Measurements from ENCODE around the gene FAT4.

Gene FAT4

DNA sequence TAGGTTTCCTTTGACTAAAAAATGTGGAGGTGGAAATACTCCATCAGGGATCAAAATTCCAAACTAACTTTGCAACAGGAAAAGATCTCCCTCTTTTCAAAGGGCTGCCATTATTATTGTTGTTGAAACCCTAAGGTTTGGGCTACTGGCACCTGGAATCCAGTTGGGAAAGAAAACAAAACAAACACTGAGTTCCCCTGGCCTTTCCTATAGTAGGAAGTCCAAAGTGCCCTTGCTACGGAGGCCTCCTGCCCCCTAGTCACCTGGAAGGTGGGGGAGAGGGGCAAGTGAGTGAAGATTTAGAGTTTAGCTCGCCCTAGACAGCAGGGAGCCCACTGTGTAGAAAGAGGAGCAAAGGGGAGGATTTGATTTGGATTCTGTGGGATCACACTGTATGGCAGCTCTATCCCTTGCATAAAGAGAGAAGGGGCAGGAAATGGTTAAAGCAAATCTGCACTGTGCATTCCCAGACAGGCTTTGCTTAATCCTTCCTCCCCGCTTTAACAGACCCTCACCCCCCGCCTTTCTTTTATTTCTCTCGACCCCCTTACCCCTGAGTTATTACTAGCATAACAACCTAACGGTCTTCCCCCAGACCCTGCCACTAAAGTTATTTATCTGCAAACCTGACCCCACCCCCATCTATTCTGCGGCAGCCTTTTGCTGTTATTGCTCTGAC lies 627 bp upstream of the FAT4 start:
- Histone ChIP-seq H3K27ac (ENCODE audit: low read depth, low read length) (no peak overlapping the region), H3K79me2 (ENCODE audit: insufficient read depth, low read length) (no peaks in the 10 kb centered on the region), H4K20me1 (ENCODE audit: low read depth, low read length) (no peaks in the 10 kb centered on the region), H3K27me3 (ENCODE audit: low read length) (no peaks in the 10 kb centered on the region), H3K4me3 (ENCODE audit: insufficient read depth, low read length, poor library complexity, severe bottlenecking) (no peak overlapping the region), H3F3A (ENCODE audit: insufficient read depth) (no peaks in the 10 kb centered on the region), H3K9me2 (replicated peaks; ENCODE audit: insufficient read depth, low read length) (no peaks in the 10 kb centered on the region), H3K9ac (ENCODE audit: low read length) (no peak overlapping the region), H3K36me3 (ENCODE audit: low read length) (no peaks in the 10 kb centered on the region), H2AFZ (ENCODE audit: low read depth, low read length, severe bottlenecking) (no peak overlapping the region), H3K4me2 (ENCODE audit: low read depth, low read length, poor library complexity, severe bottlenecking) (no peak overlapping the region), H3K9me3 (ENCODE audit: insufficient read depth, low read length) (no peaks in the 10 kb centered on the region)
- TF ChIP-seq CTCF (IDR thresholded peaks at IDR 0.05; ENCODE audit: insufficient read depth, low read length, poor library complexity, severe bottlenecking): no peak
- TF ChIP-seq EZH2phosphoT487 (conservative IDR thresholded peaks at IDR 0.05; ENCODE audit: low read length): no peak

DNA sequence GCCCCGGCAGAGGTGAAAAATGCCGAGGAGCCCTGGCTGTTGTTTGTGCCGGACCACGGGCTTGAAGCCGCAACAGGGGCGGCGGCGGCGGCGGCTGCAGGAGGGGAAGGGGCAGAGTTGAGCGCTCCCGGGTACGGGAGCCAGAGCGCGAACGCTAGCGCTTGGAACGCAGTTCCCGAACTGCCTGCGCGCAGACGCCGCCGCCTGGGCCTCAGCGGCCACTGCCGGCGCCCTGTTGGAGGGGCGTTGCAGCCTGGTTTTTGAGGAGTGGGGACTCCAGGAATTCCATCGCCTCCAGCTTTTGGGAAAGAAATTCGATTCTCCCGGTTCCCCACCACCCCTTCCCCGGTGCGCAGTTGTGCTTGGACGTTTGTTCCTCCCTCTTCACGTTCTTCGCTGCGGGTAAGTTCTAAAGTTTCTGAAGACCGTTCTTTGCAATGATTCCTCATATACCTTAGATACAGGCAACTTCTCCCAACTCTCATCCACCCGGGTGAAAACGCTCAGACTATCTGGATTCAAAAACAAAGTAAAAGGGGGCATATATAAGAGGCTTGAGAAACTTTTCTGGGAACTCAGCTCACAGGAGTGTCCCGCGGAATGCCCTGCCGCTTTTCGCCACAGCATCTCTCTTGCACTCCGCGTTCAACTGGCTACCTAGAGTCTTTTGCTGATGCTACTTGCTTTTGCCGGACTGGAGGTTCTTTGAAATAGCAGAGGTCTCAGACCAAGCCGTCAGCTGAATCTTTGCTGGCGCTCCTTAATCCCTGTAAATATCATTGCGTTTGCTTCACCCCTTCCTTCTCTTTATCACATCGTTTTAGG lies 1.0 kb downstream of the FAT4 start:
- H2AFZ ChIP-seq (ENCODE audit: low read depth, low read length, severe bottlenecking): no peak overlapping the region
- H3K4me3 ChIP-seq (ENCODE audit: insufficient read depth, low read length, poor library complexity, severe bottlenecking): no peak overlapping the region
- H3K36me3 ChIP-seq (ENCODE audit: low read length): no peaks in the 10 kb centered on the region
- no peaks in the 10 kb centered on the region for H3K27me3 ChIP-seq (ENCODE audit: low read length)
- no peaks in the 10 kb centered on the region for H3K9me3 ChIP-seq (ENCODE audit: insufficient read depth, low read length)
- H3K4me2 ChIP-seq (ENCODE audit: low read depth, low read length, poor library complexity, severe bottlenecking): no peak overlapping the region
- H3K27ac ChIP-seq (ENCODE audit: low read depth, low read length): no peak overlapping the region
- no peak overlapping the region for H3K9ac ChIP-seq (ENCODE audit: low read length)
- no peaks in the 10 kb centered on the region for H3K9me2 ChIP-seq (replicated peaks; ENCODE audit: insufficient read depth, low read length)
- no peaks in the 10 kb centered on the region for H4K20me1 ChIP-seq (ENCODE audit: low read depth, low read length)
- H3K79me2 ChIP-seq (ENCODE audit: insufficient read depth, low read length): no peaks in the 10 kb centered on the region
- no peaks in the 10 kb centered on the region for H3F3A ChIP-seq (ENCODE audit: insufficient read depth)
- no peak for TF ChIP-seq CTCF (IDR thresholded peaks at IDR 0.05; ENCODE audit: insufficient read depth, low read length, poor library complexity, severe bottlenecking)
- TF ChIP-seq EZH2phosphoT487 (conservative IDR thresholded peaks at IDR 0.05; ENCODE audit: low read length): no peak

- Histone ChIP-seq H3K9me3 (ENCODE audit: insufficient read depth, low read length) (no peaks in the 10 kb centered on the region), H4K20me1 (ENCODE audit: low read depth, low read length) (no peaks in the 10 kb centered on the region), H2AFZ (ENCODE audit: low read depth, low read length, severe bottlenecking) (no peak overlapping the region), H3K9me2 (replicated peaks; ENCODE audit: insufficient read depth, low read length) (no peaks in the 10 kb centered on the region), H3K4me2 (ENCODE audit: low read depth, low read length, poor library complexity, severe bottlenecking) (no peak overlapping the region), H3K27me3 (ENCODE audit: low read length) (no peaks in the 10 kb centered on the region), H3K79me2 (ENCODE audit: insufficient read depth, low read length) (no peaks in the 10 kb centered on the region), H3K4me3 (ENCODE audit: insufficient read depth, low read length, poor library complexity, severe bottlenecking) (no peak overlapping the region), H3K36me3 (ENCODE audit: low read length) (no peaks in the 10 kb centered on the region), H3K27ac (ENCODE audit: low read depth, low read length) (no peak overlapping the region), H3K9ac (ENCODE audit: low read length) (no peak overlapping the region), H3F3A (ENCODE audit: insufficient read depth) (no peaks in the 10 kb centered on the region)
- TF ChIP-seq EZH2phosphoT487 (conservative IDR thresholded peaks at IDR 0.05; ENCODE audit: low read length) (no peak), CTCF (IDR thresholded peaks at IDR 0.05; ENCODE audit: insufficient read depth, low read length, poor library complexity, severe bottlenecking) (no peak)
These were observed 1.6 kb downstream of the FAT4 start for GRCh38 chr4:125316401-125316790.

Data from SU-DHL-6 (cell line).